GM12872 (cell line): ENCODE measurements around the gene TEX29.

Source experiments
- TF ChIP-seq, protein P1 (sequence below): IDR thresholded peaks from 3 replicates; pipeline ENCODE4 v1.5.1; 2011; ENCODE audit warnings: low read depth, mild to moderate bottlenecking, low read length, moderate library complexity; ENCODE audit not compliant: insufficient read depth

Gene TEX29

DNA sequence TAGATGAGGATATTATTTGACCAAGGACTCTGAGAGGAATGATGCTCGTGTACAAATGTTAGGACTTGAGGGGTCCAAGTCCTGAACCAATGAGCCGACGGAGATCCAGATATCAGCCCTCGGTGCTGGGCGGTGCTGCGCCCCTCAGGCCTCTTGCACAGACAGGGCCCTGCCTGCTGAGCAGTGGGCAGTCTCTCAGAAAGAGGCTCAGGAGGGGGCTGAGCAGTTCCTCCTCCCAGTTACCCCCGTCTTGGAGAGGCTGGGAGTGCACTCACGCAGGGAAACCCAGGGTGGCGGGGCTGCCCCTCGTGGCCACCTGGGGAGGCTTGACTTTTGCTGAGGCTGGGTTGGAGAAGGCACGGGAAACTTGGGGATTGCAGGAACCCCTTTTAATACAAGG, 18.4 kb downstream of the TEX29 start:
- TF ChIP-seq, protein P1, sequence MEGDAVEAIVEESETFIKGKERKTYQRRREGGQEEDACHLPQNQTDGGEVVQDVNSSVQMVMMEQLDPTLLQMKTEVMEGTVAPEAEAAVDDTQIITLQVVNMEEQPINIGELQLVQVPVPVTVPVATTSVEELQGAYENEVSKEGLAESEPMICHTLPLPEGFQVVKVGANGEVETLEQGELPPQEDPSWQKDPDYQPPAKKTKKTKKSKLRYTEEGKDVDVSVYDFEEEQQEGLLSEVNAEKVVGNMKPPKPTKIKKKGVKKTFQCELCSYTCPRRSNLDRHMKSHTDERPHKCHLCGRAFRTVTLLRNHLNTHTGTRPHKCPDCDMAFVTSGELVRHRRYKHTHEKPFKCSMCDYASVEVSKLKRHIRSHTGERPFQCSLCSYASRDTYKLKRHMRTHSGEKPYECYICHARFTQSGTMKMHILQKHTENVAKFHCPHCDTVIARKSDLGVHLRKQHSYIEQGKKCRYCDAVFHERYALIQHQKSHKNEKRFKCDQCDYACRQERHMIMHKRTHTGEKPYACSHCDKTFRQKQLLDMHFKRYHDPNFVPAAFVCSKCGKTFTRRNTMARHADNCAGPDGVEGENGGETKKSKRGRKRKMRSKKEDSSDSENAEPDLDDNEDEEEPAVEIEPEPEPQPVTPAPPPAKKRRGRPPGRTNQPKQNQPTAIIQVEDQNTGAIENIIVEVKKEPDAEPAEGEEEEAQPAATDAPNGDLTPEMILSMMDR = no peak

DNA sequence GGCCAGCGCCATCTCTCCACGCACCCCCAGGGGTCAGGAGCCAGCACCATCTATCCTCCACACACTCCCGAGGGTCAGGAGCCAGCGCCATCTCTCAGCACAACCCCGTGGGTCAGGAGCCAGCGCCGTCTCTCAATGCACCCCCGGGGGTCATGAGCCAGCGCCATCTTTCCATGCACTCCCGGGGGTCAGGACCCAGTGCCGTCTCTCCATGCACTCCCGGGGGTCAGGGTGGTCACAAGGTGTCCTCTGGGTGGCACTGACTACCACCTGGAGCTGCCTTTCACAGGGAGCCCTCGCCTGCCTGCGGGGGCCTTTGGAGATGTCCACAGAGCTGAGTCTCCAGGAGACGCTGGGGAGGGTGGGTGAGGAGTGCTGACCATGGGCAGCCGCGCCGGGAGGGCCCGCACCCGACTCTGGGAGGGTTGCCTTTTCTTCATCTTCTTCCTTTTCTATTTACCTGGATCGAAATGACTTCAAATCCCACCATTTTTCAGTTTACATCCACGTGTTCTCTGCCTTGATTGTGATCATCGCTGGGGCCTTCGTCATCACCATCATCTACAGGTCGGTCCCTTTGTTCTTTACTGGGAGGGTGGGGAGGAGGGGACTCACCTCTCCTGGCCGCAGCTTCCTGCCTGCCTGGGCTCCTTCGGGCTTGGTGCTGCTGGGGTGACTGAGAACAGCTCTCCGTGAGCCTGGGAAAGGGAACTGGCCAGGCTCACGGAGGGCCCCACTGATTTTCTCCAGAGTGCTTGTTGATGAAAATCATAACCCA, 19.1 kb downstream of the TEX29 start:
- TF ChIP-seq, protein P1 = no peak

DNA sequence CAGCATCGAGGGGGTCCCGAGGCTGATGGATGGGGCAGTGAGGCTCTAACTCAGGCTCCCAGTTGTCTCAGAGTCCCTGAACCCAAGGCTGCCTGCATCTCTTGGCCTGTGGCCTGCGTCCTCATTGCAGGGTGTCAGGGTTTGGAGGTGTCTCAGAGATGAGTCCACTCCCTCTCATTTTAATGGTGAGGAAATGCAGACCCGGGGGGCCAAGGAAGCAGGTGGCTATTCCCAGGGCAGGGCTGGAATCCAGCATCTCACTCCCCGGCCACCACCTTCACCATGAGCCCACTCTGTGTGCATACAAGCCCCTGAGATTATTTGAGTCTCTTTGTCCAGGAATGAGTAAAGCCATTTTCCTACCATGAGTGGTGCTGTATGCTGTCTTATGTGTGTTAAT, 21.4 kb downstream of the TEX29 start:
- TF ChIP-seq, protein P1 = no peak

DNA sequence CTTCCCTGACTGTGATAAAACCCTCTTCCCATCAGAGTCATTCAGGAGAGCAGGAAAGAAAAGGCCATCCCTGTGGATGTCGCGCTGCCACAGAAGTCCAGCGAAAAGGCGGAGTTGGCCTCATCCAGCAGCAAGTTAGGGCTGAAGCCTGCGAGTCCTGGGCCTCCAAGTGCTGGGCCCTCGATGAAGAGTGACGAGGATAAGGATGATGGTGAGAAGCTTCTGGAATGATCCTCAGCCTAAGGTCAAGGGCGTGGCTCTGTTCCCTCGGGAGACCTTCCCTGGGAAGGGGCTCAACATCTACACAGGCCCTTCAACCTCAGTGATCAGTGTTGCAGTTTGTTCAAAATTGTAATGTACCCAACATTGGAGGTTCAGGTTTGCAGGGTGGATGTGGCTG, 22.3 kb downstream of the TEX29 start:
- TF ChIP-seq, protein P1 = no peak

DNA sequence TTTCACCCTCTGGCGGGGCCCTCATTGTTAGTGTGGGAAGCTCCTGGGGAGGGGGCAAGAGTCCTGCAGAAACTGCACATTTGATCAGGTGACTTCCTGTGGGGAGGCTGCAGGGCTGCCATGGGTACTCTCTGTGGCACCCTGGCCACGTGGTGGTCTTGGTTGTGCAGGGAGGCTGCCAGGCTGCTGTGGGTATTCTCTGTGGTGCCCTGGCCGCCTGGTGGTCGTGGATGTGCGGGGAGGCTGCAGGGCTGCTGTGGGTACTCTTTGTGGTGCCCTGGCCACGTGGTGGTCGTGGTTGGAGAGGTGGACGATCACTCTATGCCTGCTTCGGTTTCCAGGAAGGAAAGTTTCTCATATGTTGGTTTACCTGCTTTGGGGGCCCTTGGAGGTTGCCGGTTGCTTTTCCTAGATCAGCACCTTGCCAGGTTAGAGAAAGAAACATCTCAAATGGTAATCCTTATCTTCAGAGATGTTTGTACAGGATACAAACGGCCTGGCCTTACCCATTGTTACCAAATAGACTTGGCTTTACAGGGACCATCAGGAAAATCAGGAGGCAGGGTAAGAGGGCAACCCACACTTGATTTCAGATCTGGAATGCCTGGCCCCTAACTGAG, 22.9 kb downstream of the TEX29 start:
- TF ChIP-seq, protein P1 = no peak

DNA sequence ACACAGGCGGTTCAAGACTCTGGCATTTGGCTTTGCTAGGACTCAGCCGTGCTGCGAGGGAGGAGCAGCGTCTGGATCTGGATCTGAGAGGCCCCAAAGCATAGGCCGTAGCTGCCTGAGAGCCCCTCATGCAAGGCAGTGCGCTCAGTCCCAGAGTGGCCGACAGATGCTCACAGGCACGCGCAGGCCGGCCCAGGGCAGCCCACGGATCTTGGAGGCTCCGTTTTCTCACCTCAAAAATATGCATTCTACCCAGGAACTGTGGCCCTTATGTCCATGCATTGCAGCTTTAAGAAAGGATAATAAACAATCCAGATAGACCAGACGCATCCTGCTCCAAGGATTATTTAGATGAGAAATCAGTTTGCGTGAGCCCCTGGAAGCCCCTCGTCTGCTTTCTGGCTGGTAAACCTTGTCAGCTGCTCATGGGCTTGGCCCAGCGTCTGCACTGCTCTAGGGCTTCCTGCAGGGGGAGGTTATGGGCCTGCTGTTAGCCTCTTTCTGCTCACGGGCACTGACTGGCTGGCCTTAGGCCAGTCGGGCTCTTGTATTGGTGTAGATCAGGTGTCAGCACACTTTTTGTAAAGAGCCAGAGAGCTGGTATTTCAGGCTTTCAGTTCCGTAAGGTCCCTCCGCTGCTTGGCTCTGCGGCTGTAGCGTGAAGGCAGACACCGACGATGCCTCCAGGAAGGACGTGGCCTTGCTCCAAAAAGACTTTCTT, 24.2 kb downstream of the TEX29 start:
- TF ChIP-seq, protein P1 = peak; percentile 32; the same call in 1 of the 3 replicates

DNA sequence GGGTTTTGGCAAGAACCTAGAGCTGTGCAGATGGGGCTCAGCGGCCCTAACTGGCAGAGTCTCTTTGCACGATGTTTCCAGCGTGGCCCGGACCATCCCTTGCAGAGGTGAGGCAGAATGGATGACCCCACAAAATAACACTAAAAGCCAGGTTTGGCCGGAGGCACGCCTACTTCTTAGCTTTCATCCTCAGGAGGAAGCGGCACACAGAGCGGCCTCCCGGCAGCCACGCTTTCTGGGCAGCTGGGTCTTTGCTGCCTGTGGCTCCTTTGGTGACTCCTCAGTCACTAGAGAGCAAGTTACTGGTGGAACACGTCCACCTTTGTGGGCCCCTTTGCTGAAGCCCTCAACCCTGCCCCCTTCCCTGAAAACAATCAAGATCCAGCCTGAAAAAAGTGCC, 25.2 kb downstream of the TEX29 start:
- TF ChIP-seq, protein P1 = no peak
